HepG2 (cell line): ENCODE data around the gene PLCB1.

ENCODE experiments used
- CAMTA2 ChIP-seq: sonication (generic); formaldehyde crosslinking; IDR thresholded peaks from 2 replicates; pipeline ENCODE4 v1.4.0; 2020; ENCODE audit warnings: mild to moderate bottlenecking, missing genetic modification reagents, borderline replicate concordance
- HNF4A ChIP-seq: sonication (generic); formaldehyde crosslinking; IDR thresholded peaks from 2 replicates; pipeline ENCODE4 v1.4.0; 2020; ENCODE audit warnings: missing genetic modification reagents
- MYNN ChIP-seq: sonication (generic); formaldehyde crosslinking; IDR thresholded peaks from 2 replicates; pipeline ENCODE4 v1.4.0; 2020; ENCODE audit warnings: mild to moderate bottlenecking, low read depth, missing genetic modification reagents
- NCOA2 ChIP-seq: sonication (generic); formaldehyde crosslinking; IDR thresholded peaks from 2 replicates; pipeline ENCODE4 v1.8.0; 2022; ENCODE audit warnings: inconsistent platforms
- PITX1 ChIP-seq: sonication (generic); formaldehyde crosslinking; IDR thresholded peaks from 2 replicates; pipeline ENCODE4 v1.5.1; 2020; ENCODE audit warnings: mild to moderate bottlenecking, missing genetic modification reagents
- TAF1 ChIP-seq: sonication (generic); formaldehyde crosslinking; IDR thresholded peaks from 2 replicates; pipeline ENCODE4 v1.4.0; 2020; ENCODE audit warnings: missing genetic modification reagents
- TCF12 ChIP-seq, 2 experiments: fragments of 450-650 bp in 1 of 2; sonication (generic) in 1 of 2; formaldehyde crosslinking in 1 of 2; IDR thresholded peaks; 2 replicates each; pipeline versions ENCODE4 v1.6.1 to v1.8.0; 2017 to 2022; ENCODE audit warnings: antibody characterized with exemption in 1 of 2, mild to moderate bottlenecking in 1 of 2, missing genetic modification reagents in 1 of 2, moderate library complexity in 1 of 2
- TCF7L2 ChIP-seq: IDR thresholded peaks from 2 replicates; pipeline ENCODE4 v1.6.1; 2011; ENCODE audit warnings: mild to moderate bottlenecking, low read depth, low read length, moderate library complexity
- ZNF367 ChIP-seq: sonication (generic); formaldehyde crosslinking; IDR thresholded peaks from 2 replicates; pipeline ENCODE4 v1.4.0; 2020; ENCODE audit warnings: missing genetic modification reagents, borderline replicate concordance
- TF ChIP-seq, protein P1 (sequence below): sonication (generic); formaldehyde crosslinking; IDR thresholded peaks from 2 replicates; pipeline ENCODE4 v1.5.0; 2020; ENCODE audit warnings: mild to moderate bottlenecking, missing genetic modification reagents, moderate library complexity
- TF ChIP-seq, protein P2 (sequence below): sonication (generic); formaldehyde crosslinking; IDR thresholded peaks from 2 replicates; pipeline ENCODE4 v1.4.0; 2020; ENCODE audit warnings: missing genetic modification reagents, mild to moderate bottlenecking, borderline replicate concordance
- TF ChIP-seq, protein P3 (sequence below): sonication (generic); formaldehyde crosslinking; IDR thresholded peaks from 2 replicates; pipeline ENCODE4 v1.5.1; 2020; ENCODE audit warnings: missing genetic modification reagents, mild to moderate bottlenecking, borderline replicate concordance

DNA sequence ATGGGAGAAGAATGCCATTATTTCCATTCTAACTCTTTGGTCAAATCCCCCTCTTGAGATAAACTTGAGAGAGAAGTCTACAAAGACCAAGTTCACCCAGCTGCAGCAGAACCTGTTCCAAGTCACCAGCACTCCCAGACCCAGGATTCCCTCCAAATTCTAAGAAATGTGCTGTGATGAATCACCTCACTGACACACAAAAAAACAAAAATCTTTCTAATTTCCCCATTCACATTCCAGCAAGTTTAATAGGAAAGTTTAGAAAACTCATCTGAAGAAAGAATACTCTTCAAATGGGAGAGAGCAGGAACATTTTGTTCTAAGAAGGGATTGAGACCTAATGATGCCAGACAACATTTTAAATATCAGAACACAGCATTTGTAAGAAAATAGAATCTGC lies 723.2 kb downstream of the PLCB1 start:
- TF ChIP-seq, protein P1, sequence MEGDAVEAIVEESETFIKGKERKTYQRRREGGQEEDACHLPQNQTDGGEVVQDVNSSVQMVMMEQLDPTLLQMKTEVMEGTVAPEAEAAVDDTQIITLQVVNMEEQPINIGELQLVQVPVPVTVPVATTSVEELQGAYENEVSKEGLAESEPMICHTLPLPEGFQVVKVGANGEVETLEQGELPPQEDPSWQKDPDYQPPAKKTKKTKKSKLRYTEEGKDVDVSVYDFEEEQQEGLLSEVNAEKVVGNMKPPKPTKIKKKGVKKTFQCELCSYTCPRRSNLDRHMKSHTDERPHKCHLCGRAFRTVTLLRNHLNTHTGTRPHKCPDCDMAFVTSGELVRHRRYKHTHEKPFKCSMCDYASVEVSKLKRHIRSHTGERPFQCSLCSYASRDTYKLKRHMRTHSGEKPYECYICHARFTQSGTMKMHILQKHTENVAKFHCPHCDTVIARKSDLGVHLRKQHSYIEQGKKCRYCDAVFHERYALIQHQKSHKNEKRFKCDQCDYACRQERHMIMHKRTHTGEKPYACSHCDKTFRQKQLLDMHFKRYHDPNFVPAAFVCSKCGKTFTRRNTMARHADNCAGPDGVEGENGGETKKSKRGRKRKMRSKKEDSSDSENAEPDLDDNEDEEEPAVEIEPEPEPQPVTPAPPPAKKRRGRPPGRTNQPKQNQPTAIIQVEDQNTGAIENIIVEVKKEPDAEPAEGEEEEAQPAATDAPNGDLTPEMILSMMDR (CRISPR knock-in tag): no peak
- TF ChIP-seq, protein P2, sequence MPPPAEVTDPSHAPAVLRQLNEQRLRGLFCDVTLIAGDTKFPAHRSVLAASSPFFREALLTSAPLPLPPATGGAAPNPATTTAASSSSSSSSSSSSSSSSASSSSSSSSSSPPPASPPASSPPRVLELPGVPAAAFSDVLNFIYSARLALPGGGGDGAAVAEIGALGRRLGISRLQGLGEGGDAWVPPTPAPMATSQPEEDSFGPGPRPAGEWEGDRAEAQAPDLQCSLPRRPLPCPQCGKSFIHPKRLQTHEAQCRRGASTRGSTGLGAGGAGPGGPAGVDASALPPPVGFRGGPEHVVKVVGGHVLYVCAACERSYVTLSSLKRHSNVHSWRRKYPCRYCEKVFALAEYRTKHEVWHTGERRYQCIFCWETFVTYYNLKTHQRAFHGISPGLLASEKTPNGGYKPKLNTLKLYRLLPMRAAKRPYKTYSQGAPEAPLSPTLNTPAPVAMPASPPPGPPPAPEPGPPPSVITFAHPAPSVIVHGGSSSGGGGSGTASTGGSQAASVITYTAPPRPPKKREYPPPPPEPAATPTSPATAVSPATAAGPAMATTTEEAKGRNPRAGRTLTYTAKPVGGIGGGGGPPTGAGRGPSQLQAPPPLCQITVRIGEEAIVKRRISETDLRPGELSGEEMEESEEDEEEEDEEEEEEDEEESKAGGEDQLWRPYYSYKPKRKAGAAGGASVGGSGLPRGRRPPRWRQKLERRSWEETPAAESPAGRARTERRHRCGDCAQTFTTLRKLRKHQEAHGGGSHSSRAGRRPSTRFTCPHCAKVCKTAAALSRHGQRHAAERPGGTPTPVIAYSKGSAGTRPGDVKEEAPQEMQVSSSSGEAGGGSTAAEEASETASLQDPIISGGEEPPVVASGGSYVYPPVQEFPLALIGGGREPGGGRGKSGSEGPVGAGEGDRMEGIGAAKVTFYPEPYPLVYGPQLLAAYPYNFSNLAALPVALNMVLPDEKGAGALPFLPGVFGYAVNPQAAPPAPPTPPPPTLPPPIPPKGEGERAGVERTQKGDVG (CRISPR knock-in tag): no peak
- TF ChIP-seq TCF7L2 (no peak), HNF4A (no peak), MYNN (CRISPR knock-in tag) (no peak), CAMTA2 (CRISPR knock-in tag) (no peak), TCF12 (IDR thresholded peaks at IDR 0.05) (no peak), TCF12 (CRISPR knock-in tag; IDR thresholded peaks at IDR 0.05) (no peak), TAF1 (CRISPR knock-in tag) (no peak), NCOA2 (CRISPR knock-in tag) (no peak), PITX1 (CRISPR knock-in tag) (no peak), ZNF367 (CRISPR knock-in tag) (no peak)
- TF ChIP-seq, protein P3, sequence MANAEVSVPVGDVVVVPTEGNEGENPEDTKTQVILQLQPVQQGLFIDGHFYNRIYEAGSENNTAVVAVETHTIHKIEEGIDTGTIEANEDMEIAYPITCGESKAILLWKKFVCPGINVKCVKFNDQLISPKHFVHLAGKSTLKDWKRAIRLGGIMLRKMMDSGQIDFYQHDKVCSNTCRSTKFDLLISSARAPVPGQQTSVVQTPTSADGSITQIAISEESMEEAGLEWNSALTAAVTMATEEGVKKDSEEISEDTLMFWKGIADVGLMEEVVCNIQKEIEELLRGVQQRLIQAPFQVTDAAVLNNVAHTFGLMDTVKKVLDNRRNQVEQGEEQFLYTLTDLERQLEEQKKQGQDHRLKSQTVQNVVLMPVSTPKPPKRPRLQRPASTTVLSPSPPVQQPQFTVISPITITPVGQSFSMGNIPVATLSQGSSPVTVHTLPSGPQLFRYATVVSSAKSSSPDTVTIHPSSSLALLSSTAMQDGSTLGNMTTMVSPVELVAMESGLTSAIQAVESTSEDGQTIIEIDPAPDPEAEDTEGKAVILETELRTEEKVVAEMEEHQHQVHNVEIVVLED: no peak
